H1 (cell line): ENCODE results near the gene EGFR. TPM values are rescaled to one million over a fixed set of nuclear protein-coding genes. Genes with fewer than 3 reads are reported as not detected.

Experiments
- CTCF ChIA-PET: fragments of 300-600 bp; sonication (Branson Sonifier 250); formaldehyde crosslinking; loops from one replicate; lab custom pipeline; 2021; ENCODE audit not compliant: partially characterized antibody; lab: Charles Lee
- POLR2A ChIA-PET: fragments of 300-600 bp; sonication (Branson Sonifier 250); formaldehyde crosslinking; loops from one replicate; lab custom pipeline; 2021; ENCODE audit warnings: inconsistent platforms; ENCODE audit not compliant: partially characterized antibody; lab: Charles Lee
- DNase-seq, 2 experiments: peaks; one replicate each; pipeline versions ENCODE4 v3.0.0 to v3.0.0-alpha.2; 2010 to 2022; ENCODE audit warnings: low spot score in 2 of 2, low read depth in 1 of 2, mixed read lengths in 1 of 2
- FAIRE-seq: peaks from 2 replicates; lab custom pipeline; 2011; peaks lifted over from hg19 to GRCh38; lab: Jason Lieb, UNC
- H2AFZ ChIP-seq: 2 replicates; pipeline ENCODE4 v1.8.1; 2012; ENCODE audit warnings: low read length, inconsistent platforms
- H2AK5ac ChIP-seq: 2 replicates; pipeline ENCODE4 v1.6.1; 2013; ENCODE audit warnings: low read depth, low read length
- H2BK120ac ChIP-seq: replicated peaks from 2 replicates; pipeline ENCODE3; 2013; ENCODE audit warnings: low read depth, low read length, inconsistent platforms
- H2BK12ac ChIP-seq: 2 replicates; pipeline ENCODE4 v1.6.1; 2013; ENCODE audit warnings: low read depth, low read length
- H2BK15ac ChIP-seq: 2 replicates; pipeline ENCODE4 v1.6.1; 2013; ENCODE audit warnings: low read length
- H2BK20ac ChIP-seq: 2 replicates; pipeline ENCODE4 v1.6.1; 2013; ENCODE audit warnings: low read length
- H2BK5ac ChIP-seq: 2 replicates; pipeline ENCODE4 v1.6.1; 2013; ENCODE audit warnings: low read depth, low read length
- H3K14ac ChIP-seq: 2 replicates; pipeline ENCODE4 v1.6.1; 2013; ENCODE audit warnings: inconsistent platforms; ENCODE audit not compliant: insufficient read length
- H3K18ac ChIP-seq: 2 replicates; pipeline ENCODE4 v1.6.1; 2013; ENCODE audit warnings: low read length; ENCODE audit errors: extremely low read depth
- H3K23ac ChIP-seq: 2 replicates; pipeline ENCODE4 v1.6.1; 2013; ENCODE audit warnings: inconsistent platforms; ENCODE audit not compliant: insufficient read length
- H3K23me2 ChIP-seq: 2 replicates; pipeline ENCODE4 v1.6.1; 2013; ENCODE audit warnings: low read depth, low read length
- H3K27ac ChIP-seq: 2 replicates; pipeline ENCODE4 v1.6.1; 2011; ENCODE audit warnings: low read depth, low read length, inconsistent platforms
- H3K27me3 ChIP-seq, 4 experiments: replicated peaks in 1 of 4; 1 replicate in 1 of 4; 2 replicates in 3 of 4; pipeline versions ENCODE4 v1.6.1 to v1.8.1; 2011 to 2013; ENCODE audit warnings: low read length in 3 of 4, mild to moderate bottlenecking in 3 of 4, inconsistent platforms in 2 of 4, mixed read lengths in 2 of 4, moderate library complexity in 1 of 4; ENCODE audit not compliant: control insufficient read depth in 3 of 4, insufficient read depth in 3 of 4; ENCODE audit errors: extremely low read depth in 1 of 4
- H3K36me3 ChIP-seq, 4 experiments: 2 replicates each; pipeline versions ENCODE4 v1.6.1 to v1.8.1; 2011 to 2013; ENCODE audit warnings: mild to moderate bottlenecking in 4 of 4, low read length in 3 of 4, moderate library complexity in 2 of 4, control low read depth in 1 of 4, inconsistent platforms in 1 of 4; ENCODE audit not compliant: insufficient read depth in 4 of 4, control insufficient read depth in 2 of 4
- H3K4ac ChIP-seq: replicated peaks from 2 replicates; pipeline ENCODE3; 2013; ENCODE audit warnings: low read length, low read depth, mixed read lengths, inconsistent platforms; ENCODE audit not compliant: insufficient read length
- H3K4me1 ChIP-seq, 4 experiments: replicated peaks in 1 of 4; 1 replicate in 1 of 4; 2 replicates in 3 of 4; pipeline versions ENCODE4 v1.6.1 to v1.8.1; 2011 to 2013; ENCODE audit warnings: low read length in 3 of 4, inconsistent platforms in 2 of 4, mixed read lengths in 1 of 4; ENCODE audit not compliant: insufficient read depth in 4 of 4, control insufficient read depth in 3 of 4
- H3K4me2 ChIP-seq, 2 experiments: 2 replicates each; pipeline versions ENCODE4 v1.6.1 to v1.8.1; 2011 to 2013; ENCODE audit warnings: low read depth in 2 of 2, low read length in 2 of 2, control low read depth in 1 of 2, inconsistent platforms in 1 of 2, mild to moderate bottlenecking in 1 of 2; ENCODE audit not compliant: insufficient read depth in 1 of 2
- H3K4me3 ChIP-seq, 4 experiments: fragments of 200-600, 300-600 bp in 1 of 4; sonication (generic), shearing (Covaris generic), sonication (Bioruptor Twin) in 1 of 4; 2 replicates each; pipeline versions ENCODE4 v1.5.1 to v1.8.1; 2011 to 2016; ENCODE audit warnings: low read length in 4 of 4, low read depth in 3 of 4, control low read depth in 2 of 4, inconsistent platforms in 2 of 4, mild to moderate bottlenecking in 2 of 4, mixed read lengths in 1 of 4, moderate library complexity in 1 of 4; ENCODE audit not compliant: insufficient read depth in 2 of 4; ENCODE audit errors: extremely low read depth in 1 of 4
- H3K56ac ChIP-seq: replicated peaks from 2 replicates; pipeline ENCODE3; 2013; ENCODE audit warnings: low read depth, mild to moderate bottlenecking, mixed read lengths, low read length, inconsistent platforms; ENCODE audit not compliant: insufficient read length
- H3K79me1 ChIP-seq: 2 replicates; pipeline ENCODE4 v1.6.1; 2013; ENCODE audit warnings: low read depth, low read length, control low read depth
- H3K79me2 ChIP-seq, 2 experiments: 2 replicates each; pipeline versions ENCODE4 v1.6.1 to v1.8.1; 2012 to 2013; ENCODE audit warnings: low read length in 2 of 2, mild to moderate bottlenecking in 2 of 2, inconsistent platforms in 1 of 2; ENCODE audit not compliant: insufficient read depth in 2 of 2, control insufficient read depth in 1 of 2
- H3K9ac ChIP-seq, 4 experiments: replicated peaks in 1 of 4; 1 replicate in 1 of 4; 2 replicates in 3 of 4; pipeline versions ENCODE4 v1.6.1 to v1.8.1; 2011 to 2013; ENCODE audit warnings: low read depth in 3 of 4, low read length in 3 of 4, control low read depth in 2 of 4, mild to moderate bottlenecking in 2 of 4, moderate library complexity in 2 of 4, inconsistent platforms in 1 of 4; ENCODE audit errors: extremely low read depth in 1 of 4
- H3K9me3 ChIP-seq, 2 experiments: 2 replicates each; pipeline versions ENCODE4 v1.6.1 to v1.8.1; 2012 to 2013; ENCODE audit warnings: mild to moderate bottlenecking in 2 of 2, moderate library complexity in 2 of 2, control low read depth in 1 of 2, inconsistent platforms in 1 of 2, low read depth in 1 of 2, low read length in 1 of 2, mixed read lengths in 1 of 2; ENCODE audit not compliant: insufficient read depth in 2 of 2
- H4K20me1 ChIP-seq, 2 experiments: replicated peaks in 1 of 2; 2 replicates each; pipeline versions ENCODE3 to v1.8.1; 2011 to 2013; ENCODE audit warnings: inconsistent platforms in 2 of 2, low read length in 2 of 2, mild to moderate bottlenecking in 1 of 2; ENCODE audit not compliant: insufficient read depth in 2 of 2, control insufficient read depth in 1 of 2
- H4K5ac ChIP-seq: 2 replicates; pipeline ENCODE4 v1.6.1; 2013; ENCODE audit warnings: low read length, low read depth, mixed read lengths, inconsistent platforms; ENCODE audit not compliant: insufficient read length
- H4K8ac ChIP-seq: 2 replicates; pipeline ENCODE4 v1.8.0; 2013; ENCODE audit warnings: mild to moderate bottlenecking, moderate library complexity, low read length, inconsistent platforms; ENCODE audit not compliant: insufficient read depth; ENCODE audit errors: extremely low read depth
- H4K91ac ChIP-seq: replicated peaks from 2 replicates; pipeline ENCODE3; 2013; ENCODE audit warnings: low read length, mixed read lengths, inconsistent platforms; ENCODE audit not compliant: insufficient read length
- ASH2L ChIP-seq: fragments of 200-600, 300-600 bp; sonication (generic); IDR thresholded peaks from one replicate; pipeline ENCODE4 v1.7.1; 2017; ENCODE audit warnings: low read length
- BCL11A ChIP-seq, 2 experiments: IDR thresholded peaks; one replicate each; pipeline ENCODE4 v1.6.1; 2011; ENCODE audit warnings: low read depth in 2 of 2, low read length in 2 of 2, mild to moderate bottlenecking in 2 of 2
- BRCA1 ChIP-seq: IDR thresholded peaks from 2 replicates; pipeline ENCODE4 v1.6.1; 2012; ENCODE audit warnings: low read depth, low read length, improper control_type of control experiment
- CHD2 ChIP-seq: IDR thresholded peaks from 2 replicates; pipeline ENCODE4 v1.6.1; 2012; ENCODE audit warnings: low read length, improper control_type of control experiment
- KDM5A ChIP-seq: fragments of 200-600 bp; IDR thresholded peaks from 2 replicates; pipeline ENCODE4 v1.7.1; 2012; ENCODE audit warnings: mild to moderate bottlenecking, low read length, inconsistent platforms, mixed read lengths
- MAX ChIP-seq: IDR thresholded peaks from 2 replicates; pipeline ENCODE4 v1.6.1; 2012; ENCODE audit warnings: inconsistent platforms
- SIN3A ChIP-seq, 2 experiments: IDR thresholded peaks in 1 of 2; conservative IDR thresholded peaks in 1 of 2; 2 replicates each; pipeline ENCODE4 v1.6.1; 2011 to 2012; ENCODE audit warnings: low read length in 2 of 2, improper control_type of control experiment in 1 of 2, low read depth in 1 of 2, mild to moderate bottlenecking in 1 of 2
- SP2 ChIP-seq: IDR thresholded peaks from 2 replicates; pipeline ENCODE4 v1.6.1; 2012; ENCODE audit warnings: mild to moderate bottlenecking, low read length, inconsistent platforms
- SP4 ChIP-seq: IDR thresholded peaks from 2 replicates; pipeline ENCODE4 v1.6.1; 2012; ENCODE audit warnings: low read length, inconsistent platforms
- whole genome bisulfite sequencing, 2 experiments: shearing (Covaris generic) in 1 of 2; methylation state at CpG; one replicate each; pipeline versions ENCODE4 v1.1.6 to v1.1.7; 2013 to 2015; ENCODE audit warnings: low lambda C conversion rate in 2 of 2, mixed read lengths in 2 of 2, inconsistent platforms in 1 of 2, low coverage in 1 of 2, missing lambda C conversion rate in 1 of 2; ENCODE audit not compliant: insufficient replicate concordance in 2 of 2, insufficient coverage in 1 of 2, insufficient read length in 1 of 2; ENCODE audit errors: extremely low coverage in 1 of 2, missing lambda C conversion rate in 1 of 2; 5-methylcytosine and 5-hydroxymethylcytosine counted together
- polyA plus RNA-seq, 7 experiments: library from polyadenylated mRNA; depleted of rRNA in 3 of 7; stranded (reverse) in 5 of 7; unstranded in 2 of 7; fragments of >200 nt in 5 of 7; fragments of 200-250 nt in 2 of 7; gene quantifications; 1 replicate in 5 of 7; 2 replicates in 1 of 7; 4 replicates in 1 of 7; pipeline versions ENCODE4 v1.2.1 to v1.2.3, GENCODE V29; 2011 to 2013; ENCODE audit warnings: missing spikeins in 2 of 7, mixed read lengths in 2 of 7
- total RNA-seq: library from RNA; stranded (reverse); fragmentation: NEBNext Ultra II Directional; extraction: Animal tissue kit (Norgen Biotek cat#: 25700); gene quantifications from 2 replicates; pipeline ENCODE4 v1.2.1, GENCODE V29; 2021

Gene EGFR
- total and polyA plus RNA-seq, 2 of the 8 experiments (the other 6 are each of a cell fraction or from before 2014, with no cell fraction given) = 1.9 to 5.8 TPM

GRCh38 chr7:55060636-55061022, 41.8 kb downstream of the EGFR start:
- Histone ChIP-seq H3K79me1 (no peaks in the 10 kb centered on the region), H4K91ac (no peak overlapping the region), H2BK120ac (no peak overlapping the region), H4K5ac (no peak overlapping the region), H2BK5ac (no peak overlapping the region), H3K4me2 (no peak overlapping the region), H3K14ac (no peak overlapping the region), H3K4me3 (no peak overlapping the region), H2AK5ac (no peak overlapping the region), H3K36me3 (no peaks in the 10 kb centered on the region), H2BK15ac (no peak overlapping the region), H3K23ac (no peak overlapping the region), H3K27ac (no peak overlapping the region), H4K20me1 (no peaks in the 10 kb centered on the region), H2BK12ac (no peak overlapping the region), H3K4ac (no peak overlapping the region), H3K4me1 (no peaks in the 10 kb centered on the region; a peak in 3 of 7 replicates), H3K56ac (no peak overlapping the region), H3K23me2 (no peaks in the 10 kb centered on the region), H3K9me3 (no peaks in the 10 kb centered on the region), H4K8ac (no peak overlapping the region), H3K79me2 (no peaks in the 10 kb centered on the region), H3K27me3 (no peaks in the 10 kb centered on the region), H2AFZ (no peak overlapping the region), H3K9ac (no peak overlapping the region), H2BK20ac (no peak overlapping the region), H3K18ac (no peak overlapping the region)
- CTCF ChIA-PET = interaction anchor here (1.0 kb wide), 1 partner anchor 70 kb away, joined by 3 read pairs; no protein-coding TSS in a partner anchor
- DNase-seq (no peak), FAIRE-seq (no peak)
- POLR2A ChIA-PET = no interaction called here
- 93% methylated on average over 6 of the region's 6 CpGs; no CpG with 5 or more reads in 1 of the 2 experiments for WGBS, 2 experiments
- TF ChIP-seq SP4 (no peak), ASH2L (no peak), SIN3A (conservative IDR thresholded peaks at IDR 0.05 in 1 of 2, IDR thresholded peaks at IDR 0.05 in 1 of 2; ENCODE audit: low read depth in 1 of 2, low read length in 2 of 2) (no peak), KDM5A (no peak), CHD2 (no peak), SP2 (no peak), MAX (no peak), BCL11A (IDR thresholded peaks at IDR 0.05; ENCODE audit: low read depth in 2 of 2, low read length in 2 of 2) (no peak), BRCA1 (no peak)
